Smooth muscle cell (in vitro differentiated cells): ENCODE measurements around the gene TNNI3K. TPM values are rescaled to one million over a fixed set of nuclear protein-coding genes. Genes with fewer than 3 reads are reported as not detected.
A peak's percentile ranks its signal among the peaks of the same experiment; 100 is the strongest.

ENCODE experiments used
- DNase-seq: peaks from one replicate; lab custom pipeline; 2025; ENCODE audit not compliant: unreplicated experiment; lab: John Stamatoyannopoulos, UW
- H2AFZ ChIP-seq: fragments of 200-600 bp; sonication (generic); 2 replicates; pipeline ENCODE4 v1.6.0; 2016; ENCODE audit warnings: antibody characterized with exemption, low read depth, mild to moderate bottlenecking
- H3F3A ChIP-seq: fragments of 200-600 bp; sonication (generic); 2 replicates; pipeline ENCODE4 v1.6.0; 2017; ENCODE audit warnings: antibody characterized with exemption, low read depth
- H3K27ac ChIP-seq: fragments of 200-600 bp; sonication (generic); 2 replicates; pipeline ENCODE4 v1.5.1; 2016; ENCODE audit warnings: low read depth, mild to moderate bottlenecking
- H3K27me3 ChIP-seq: fragments of 200-600 bp; sonication (generic); 2 replicates; pipeline ENCODE4 v1.6.1; 2016; ENCODE audit warnings: low read depth, mild to moderate bottlenecking
- H3K36me3 ChIP-seq: fragments of 200-600 bp; sonication (generic); 2 replicates; pipeline ENCODE4 v1.5.1; 2016; ENCODE audit warnings: low read depth
- H3K4me1 ChIP-seq: fragments of 200-600 bp; sonication (generic); 2 replicates; pipeline ENCODE4 v1.5.1; 2016; ENCODE audit warnings: low read depth
- H3K4me2 ChIP-seq: fragments of 200-600 bp; sonication (generic); 2 replicates; pipeline ENCODE4 v1.6.0; 2016; ENCODE audit warnings: mild to moderate bottlenecking
- H3K4me3 ChIP-seq: fragments of 200-600 bp; sonication (generic); 2 replicates; pipeline ENCODE4 v1.5.1; 2016; ENCODE audit warnings: mild to moderate bottlenecking
- H3K79me2 ChIP-seq: fragments of 200-600 bp; sonication (generic); 2 replicates; pipeline ENCODE4 v1.6.0; 2016; ENCODE audit warnings: low read depth, mild to moderate bottlenecking
- H3K9ac ChIP-seq: fragments of 200-600 bp; sonication (generic); 2 replicates; pipeline ENCODE4 v1.6.0; 2016; ENCODE audit warnings: low read depth
- H3K9me3 ChIP-seq: fragments of 200-600 bp; sonication (generic); replicated peaks from 2 replicates; pipeline ENCODE4 v1.5.1; 2016; ENCODE audit warnings: low read depth
- H4K20me1 ChIP-seq: fragments of 200-600 bp; sonication (generic); 2 replicates; pipeline ENCODE4 v1.6.0; 2016; ENCODE audit warnings: low read depth
- CTCF ChIP-seq: fragments of 200-600 bp; sonication (generic); IDR thresholded peaks from 2 replicates; pipeline ENCODE4 v1.5.1; 2017; ENCODE audit warnings: borderline replicate concordance, mild to moderate bottlenecking, antibody characterized with exemption; ENCODE audit not compliant: insufficient read depth, poor library complexity, severe bottlenecking
- WGBS: methylation state at CpG from one replicate; pipeline ENCODE4 v1.1.7; 2016; ENCODE audit warnings: low lambda C conversion rate; 5-methylcytosine and 5-hydroxymethylcytosine counted together
- polyA plus RNA-seq: library from polyadenylated mRNA; unstranded; fragments of >200 nt; fragmentation: Nextera tagmentation; extraction: Ambion mirVana; gene quantifications from 2 replicates; pipeline ENCODE4 v1.2.1, GENCODE V29; 2016
- total RNA-seq: library from RNA; depleted of rRNA; stranded (reverse); fragments of >200 nt; gene quantifications from 2 replicates; pipeline ENCODE4 v1.2.3, GENCODE V29; 2014

Gene TNNI3K
- total and polyA plus RNA-seq, 2 experiments from 2014 or later = 0.55 to 9.6 TPM

GRCh38 chr1:74197255-74197654 is 37.9 kb upstream of the TNNI3K start:
- Histone ChIP-seq H3K4me2 (peak overlapping the region; percentile 89), H3K4me3 (peak overlapping the region; percentile 77), H3K36me3 (no peaks in the 10 kb centered on the region), H3F3A (no peaks in the 10 kb centered on the region), H2AFZ (peak overlapping the region; percentile 98), H3K79me2 (no peaks in the 10 kb centered on the region), H3K9me3 (no peaks in the 10 kb centered on the region), H3K4me1 (no peaks in the 10 kb centered on the region), H3K9ac (peak overlapping the region; percentile 68), H3K27me3 (no peaks in the 10 kb centered on the region), H4K20me1 (no peaks in the 10 kb centered on the region), H3K27ac (peak overlapping the region; percentile 64)
- no peak for TF ChIP-seq CTCF
- WGBS = 96% methylated on average over 5 of the region's 5 CpGs
- no peak for DNase-seq

- Histone ChIP-seq H2AFZ (peak within 1 kb of the TSS; percentile 98), H3K27me3 (no peaks in the 10 kb centered on the region), H3F3A (no peaks in the 10 kb centered on the region), H3K9ac (peak within 1 kb of the TSS; percentile 68), H3K4me1 (no peaks in the 10 kb centered on the region), H3K9me3 (no peaks in the 10 kb centered on the region), H3K79me2 (no peaks in the 10 kb centered on the region), H3K4me2 (peak within 1 kb of the TSS; percentile 89), H3K4me3 (peak within 1 kb of the TSS; percentile 77), H4K20me1 (no peaks in the 10 kb centered on the region), H3K27ac (peak within 1 kb of the TSS; percentile 64), H3K36me3 (no peaks in the 10 kb centered on the region)
- no peak for TF ChIP-seq CTCF
- 14% methylated on average over 41 of the region's 41 CpGs for WGBS
- peak; percentile 89 for DNase-seq
These were observed 37.3 kb upstream of the TNNI3K start, which contains the start of the genes FPGT and LRRIQ3 for GRCh38 chr1:74197657-74198552. TSS of gene FPGT (plus strand) at chr1:74198242. CDS start at chr1:74198279, 37 bp downstream. TSS of gene LRRIQ3 (minus strand) at chr1:74198176. CDS start at chr1:74183684, 14,492 bp downstream.

GRCh38 chr1:74199504-74199903 is 35.7 kb upstream of the TNNI3K start:
- no peak for TF ChIP-seq CTCF
- H3F3A ChIP-seq = no peaks in the 10 kb centered on the region
- no peaks in the 10 kb centered on the region for H4K20me1 ChIP-seq
- no peak overlapping the region for H3K4me3 ChIP-seq
- no peaks in the 10 kb centered on the region for H3K4me1 ChIP-seq
- WGBS = 93% methylated on average over 5 of the region's 5 CpGs
- no peaks in the 10 kb centered on the region for H3K27me3 ChIP-seq
- no peaks in the 10 kb centered on the region for H3K79me2 ChIP-seq
- H3K27ac ChIP-seq = no peak overlapping the region
- H3K4me2 ChIP-seq = no peak overlapping the region
- H3K36me3 ChIP-seq = no peaks in the 10 kb centered on the region
- no peak overlapping the region for H3K9ac ChIP-seq
- no peak for DNase-seq
- no peaks in the 10 kb centered on the region for H3K9me3 ChIP-seq
- H2AFZ ChIP-seq = no peak overlapping the region
